GM12873 (cell line): Measurements from ENCODE around the gene TIGD1.

Experiments
- CTCF ChIP-seq: IDR thresholded peaks from 2 replicates; pipeline ENCODE4 v1.5.1; 2012; ENCODE audit warnings: low read depth, mild to moderate bottlenecking, moderate library complexity, low read length, control low read depth; ENCODE audit not compliant: insufficient read depth; ENCODE audit errors: missing control alignments

Gene TIGD1

GRCh38 chr2:232588031-232588430 lies 37.7 kb upstream of the TIGD1 start:
- no peak for TF ChIP-seq CTCF

GRCh38 chr2:232587512-232587911 lies 37.2 kb upstream of the TIGD1 start:
- no peak for TF ChIP-seq CTCF

- TF ChIP-seq CTCF, result no peak
These were observed 36.7 kb upstream of the TIGD1 start for GRCh38 chr2:232586943-232587505.

GRCh38 chr2:232584238-232584637 lies 33.9 kb upstream of the TIGD1 start:
- no peak for TF ChIP-seq CTCF

- TF ChIP-seq CTCF, result no peak
These were observed 31.4 kb upstream of the TIGD1 start for GRCh38 chr2:232581725-232582124.

GRCh38 chr2:232580648-232580981 lies 30.3 kb upstream of the TIGD1 start:
- no peak for TF ChIP-seq CTCF

GRCh38 chr2:232578626-232579025 lies 28.3 kb upstream of the TIGD1 start:
- no peak for TF ChIP-seq CTCF
